HG03064 (cell line): ENCODE data around the gene CEP164.

ENCODE experiments used
- ATAC-seq: cut with Tn5 transposase; IDR thresholded peaks from one replicate; pipeline ENCODE4 v1.9.1; 2021; ENCODE audit warnings: low read depth; ENCODE audit not compliant: unreplicated experiment

Gene CEP164

DNA sequence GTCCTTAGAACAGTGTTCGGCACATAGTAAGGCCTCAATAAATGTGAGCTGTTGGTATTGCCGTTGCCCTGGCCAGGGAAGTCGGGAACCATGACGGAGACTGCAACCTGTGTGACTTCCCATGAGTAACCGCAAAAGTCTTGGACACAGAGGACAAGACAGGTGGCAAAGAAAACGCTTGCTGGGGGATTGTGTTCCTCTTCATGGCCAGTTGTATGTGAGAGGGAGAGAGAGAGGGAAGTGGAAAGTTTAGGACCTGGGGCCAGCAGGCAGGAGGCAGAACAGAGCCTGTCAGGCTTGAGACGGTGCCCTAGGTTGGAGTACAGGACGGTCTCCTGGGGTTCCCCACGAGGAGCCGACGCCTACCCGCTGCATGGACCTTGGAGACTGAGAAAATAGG is 90.2 kb downstream of the CEP164 start:
- no peak for ATAC-seq

DNA sequence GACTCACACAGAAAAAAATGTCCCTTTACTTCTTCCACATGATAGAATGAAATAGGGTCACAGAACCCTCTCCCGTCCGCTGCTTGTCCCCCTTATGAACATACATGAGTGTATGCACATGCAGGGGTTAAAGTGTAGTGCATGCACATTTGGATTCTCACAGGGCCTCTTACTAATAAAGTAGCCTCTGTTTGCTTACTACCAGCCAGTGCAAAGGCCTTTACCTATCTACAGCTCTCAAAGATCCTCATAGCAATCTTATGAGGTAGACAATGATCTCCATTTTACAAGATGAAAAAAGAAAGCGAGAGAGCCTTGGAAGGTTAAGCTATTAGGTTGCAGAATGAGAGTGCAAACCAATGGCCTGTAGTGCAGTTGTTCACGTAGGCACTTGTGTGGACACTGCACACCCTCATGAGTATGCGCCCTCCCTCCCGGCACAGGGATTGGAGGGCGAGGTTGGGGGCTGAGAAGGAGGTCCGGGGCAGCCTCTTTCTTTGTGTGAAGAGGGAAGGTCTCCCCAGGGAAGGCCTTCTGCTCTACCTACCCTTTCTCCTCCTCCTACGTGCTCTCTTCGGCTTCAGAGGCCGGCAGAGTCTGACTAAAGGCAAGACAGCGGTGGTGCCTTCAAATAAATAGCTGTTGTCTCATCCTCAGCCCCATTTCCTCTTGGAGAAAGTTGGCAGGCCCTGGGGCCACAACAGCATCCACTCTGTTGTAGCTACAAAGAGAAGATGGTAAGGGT is 91.3 kb downstream of the CEP164 start:
- ATAC-seq = no peak

DNA sequence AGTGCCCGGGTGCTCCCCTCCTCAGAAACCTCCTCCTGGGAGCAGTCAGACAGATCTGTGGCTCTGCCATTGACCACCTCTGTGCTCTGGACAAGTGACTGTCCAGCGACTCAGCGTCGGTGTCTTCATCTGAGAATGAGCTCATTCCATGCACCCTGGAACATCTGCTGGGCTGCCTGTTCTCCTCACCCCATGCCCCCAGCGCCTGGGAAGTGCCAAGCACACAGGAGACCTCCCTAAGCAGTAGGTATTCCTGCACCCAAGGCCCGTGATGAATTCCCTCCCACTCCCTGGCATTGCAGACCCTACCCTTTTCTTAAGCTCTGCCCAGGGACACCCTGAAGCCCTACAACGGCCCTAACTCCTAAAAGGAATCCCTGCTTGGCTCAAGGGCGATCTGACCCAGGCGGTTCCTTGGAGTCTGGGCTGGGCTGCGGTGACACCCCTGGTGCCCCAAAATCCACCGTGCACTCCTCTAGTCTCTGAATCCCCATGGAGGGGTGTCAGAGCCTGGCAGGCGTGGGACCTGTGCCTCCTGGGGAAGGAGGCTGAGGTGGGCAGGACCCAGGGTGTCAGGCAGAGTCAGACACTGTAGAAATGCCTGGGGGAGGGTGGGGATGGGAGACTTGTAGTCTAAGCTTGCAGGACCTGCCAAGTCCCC is 92.0 kb downstream of the CEP164 start:
- ATAC-seq = no peak

DNA sequence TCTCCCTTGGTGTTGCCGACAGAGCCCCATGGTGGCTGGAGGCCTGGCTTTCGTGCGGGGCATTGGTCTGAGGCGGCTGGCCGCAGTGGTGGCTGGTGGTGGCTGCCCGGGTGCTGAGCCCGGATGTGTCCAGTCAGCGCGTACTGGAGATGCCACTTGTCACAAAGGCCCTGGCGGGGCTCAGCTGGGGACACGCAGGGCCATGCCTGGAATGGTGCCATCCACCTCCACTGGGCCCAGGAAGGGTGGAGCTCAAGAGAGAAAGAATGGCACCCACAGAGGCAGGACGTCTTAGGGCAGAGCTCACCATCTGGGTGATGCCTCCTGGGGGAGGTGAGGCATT is 92.5 kb downstream of the CEP164 start:
- ATAC-seq = no peak

DNA sequence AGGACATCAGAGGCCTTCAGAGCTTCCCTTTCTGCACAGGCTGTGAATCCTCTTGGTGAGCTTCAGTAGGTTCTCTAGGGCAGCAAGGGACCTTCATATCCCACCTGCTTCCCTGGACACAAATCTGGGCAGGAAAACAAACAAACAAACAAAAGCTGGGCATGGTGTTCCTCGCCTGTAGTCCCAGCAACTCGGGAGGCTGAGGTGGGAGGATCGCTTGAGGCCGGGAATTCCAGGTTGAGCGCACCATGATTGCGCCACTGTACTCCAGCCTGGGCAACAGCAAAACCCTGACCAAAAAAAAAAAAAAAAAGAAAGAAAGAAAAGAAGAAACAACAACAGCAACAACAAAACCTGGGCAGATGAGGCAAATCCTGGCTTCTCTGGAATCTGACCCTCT is 92.9 kb downstream of the CEP164 start:
- ATAC-seq = no peak

DNA sequence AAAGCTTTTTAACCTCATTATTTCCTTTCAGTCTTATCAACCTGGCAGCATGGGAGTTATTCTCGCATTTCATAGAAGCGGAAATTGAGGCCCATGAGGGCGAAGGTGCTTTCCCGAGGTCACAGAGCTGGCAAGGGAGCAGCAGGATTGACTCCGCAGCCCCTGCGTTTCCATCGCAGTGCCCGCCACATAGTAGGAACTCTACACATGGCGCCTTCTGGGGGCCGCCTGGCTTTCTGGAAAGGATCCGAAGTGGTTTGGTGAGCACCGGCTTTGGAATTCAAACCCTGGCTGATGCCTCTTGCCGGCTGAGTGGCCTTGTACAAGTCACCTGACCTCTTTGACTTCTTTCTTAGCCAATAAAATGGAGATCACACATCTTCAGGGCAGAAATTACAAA is 93.4 kb downstream of the CEP164 start:
- no peak for ATAC-seq

DNA sequence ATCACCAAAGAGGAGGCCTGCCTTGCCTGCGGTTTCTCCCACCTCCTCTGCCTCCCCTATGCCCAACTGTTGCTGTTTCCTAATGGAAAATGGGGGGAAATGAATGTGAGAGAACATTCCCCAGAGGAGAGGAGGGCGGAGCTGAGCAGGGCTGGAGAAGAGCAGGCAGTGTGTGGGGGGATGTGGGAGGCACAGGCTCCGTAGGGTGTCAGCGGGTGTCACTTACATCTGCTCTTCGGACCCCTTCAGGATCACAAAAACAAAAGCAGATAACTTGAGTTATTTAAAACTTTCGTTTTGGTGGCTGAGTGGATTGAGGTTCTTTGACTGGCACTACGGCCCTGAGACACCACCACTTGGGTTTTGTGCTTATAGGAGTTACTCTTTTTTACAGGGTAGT is 93.8 kb downstream of the CEP164 start:
- no peak for ATAC-seq

DNA sequence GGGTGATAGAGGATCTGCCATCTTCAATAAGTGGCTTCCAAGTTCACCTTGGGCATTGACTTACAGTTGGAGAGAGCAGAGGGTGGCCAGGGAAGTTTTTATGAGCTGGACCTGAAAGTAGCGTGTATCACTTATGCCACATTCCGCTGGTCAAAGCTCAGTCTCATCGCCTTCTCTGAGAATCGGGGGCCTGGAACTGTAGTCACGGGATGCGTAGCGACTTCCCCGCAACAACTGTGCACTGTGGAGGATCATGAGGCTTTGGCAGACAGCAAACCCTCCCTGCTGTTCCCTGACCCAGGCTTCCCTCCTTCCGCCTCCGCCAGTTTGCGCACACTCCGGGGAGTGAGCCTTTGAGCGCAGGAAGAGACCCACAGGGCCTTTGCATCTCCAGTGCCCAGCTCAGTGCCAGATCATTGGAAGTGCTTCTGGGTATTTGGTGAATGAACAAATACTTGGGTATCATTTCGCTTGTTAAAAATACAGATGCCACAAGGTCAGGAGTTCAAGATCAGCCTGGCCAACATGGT is 95.5 kb downstream of the CEP164 start:
- no peak for ATAC-seq

DNA sequence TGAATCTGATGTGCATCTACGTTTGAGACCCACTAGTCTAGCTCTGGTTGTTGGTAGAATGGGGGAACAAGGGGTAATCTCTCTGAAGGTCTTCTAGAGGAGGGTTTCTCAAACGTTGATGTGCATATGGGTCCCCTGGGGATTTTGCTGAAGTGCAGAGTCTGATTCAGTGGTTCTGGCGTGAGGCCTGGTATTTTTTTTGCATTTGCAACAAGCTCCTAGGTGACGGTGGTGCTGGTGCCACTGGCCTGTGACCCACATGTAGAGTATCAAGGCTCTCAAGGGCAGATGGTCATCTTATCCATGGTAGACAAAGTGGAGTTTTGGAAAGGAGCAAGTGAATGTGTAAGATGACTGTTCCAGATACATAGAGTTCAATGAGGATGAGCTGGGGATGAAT is 97.1 kb downstream of the CEP164 start:
- ATAC-seq = no peak

DNA sequence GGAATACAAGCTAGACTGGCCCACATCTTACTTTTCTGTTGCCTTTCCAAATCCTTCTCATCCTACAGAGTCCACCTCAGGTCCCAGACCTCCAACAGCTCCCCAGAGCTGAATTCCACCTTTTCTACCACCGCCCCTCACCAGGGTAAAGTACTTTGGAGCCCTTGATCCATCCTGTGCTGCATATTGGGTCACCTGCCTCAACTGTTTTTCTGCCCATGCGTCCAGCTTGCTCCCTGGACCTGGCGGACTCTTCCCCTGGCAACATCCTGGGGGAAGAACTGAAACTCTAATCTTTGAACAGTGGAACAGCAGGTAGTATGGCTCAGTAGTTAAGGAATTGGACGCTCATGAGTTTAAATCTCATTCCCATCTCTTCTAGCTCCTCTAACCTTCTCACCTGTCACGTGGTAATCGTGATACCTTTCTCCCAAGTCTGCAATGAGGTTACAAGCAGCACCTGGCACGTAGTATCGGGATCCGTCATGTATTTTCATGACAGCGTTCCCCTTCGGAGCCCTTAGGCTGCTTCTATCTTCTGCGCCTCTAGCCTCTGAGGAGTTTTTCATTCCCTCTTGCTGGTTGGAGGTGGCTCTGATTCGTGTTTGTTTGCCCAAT is 98.1 kb downstream of the CEP164 start:
- ATAC-seq = no peak

DNA sequence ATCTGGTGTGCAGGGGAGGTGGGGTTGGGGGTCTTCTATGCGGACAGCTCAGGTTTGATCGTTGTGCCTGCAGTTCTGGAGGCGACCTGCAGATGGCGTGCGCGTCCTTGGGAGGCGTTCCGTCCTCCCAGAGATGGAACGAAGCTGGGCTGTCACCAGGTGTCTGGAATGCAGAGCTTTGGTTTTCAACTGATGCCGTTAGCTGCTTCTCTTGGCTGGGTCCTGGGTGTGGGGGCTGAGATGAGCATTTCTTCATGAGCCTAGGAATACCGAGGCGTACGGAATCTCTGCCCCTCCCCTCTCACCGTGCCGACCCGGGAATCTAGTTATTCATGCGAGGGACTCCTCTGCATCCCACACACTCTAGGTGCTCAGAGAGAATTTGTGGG is 98.6 kb downstream of the CEP164 start:
- no peak for ATAC-seq

DNA sequence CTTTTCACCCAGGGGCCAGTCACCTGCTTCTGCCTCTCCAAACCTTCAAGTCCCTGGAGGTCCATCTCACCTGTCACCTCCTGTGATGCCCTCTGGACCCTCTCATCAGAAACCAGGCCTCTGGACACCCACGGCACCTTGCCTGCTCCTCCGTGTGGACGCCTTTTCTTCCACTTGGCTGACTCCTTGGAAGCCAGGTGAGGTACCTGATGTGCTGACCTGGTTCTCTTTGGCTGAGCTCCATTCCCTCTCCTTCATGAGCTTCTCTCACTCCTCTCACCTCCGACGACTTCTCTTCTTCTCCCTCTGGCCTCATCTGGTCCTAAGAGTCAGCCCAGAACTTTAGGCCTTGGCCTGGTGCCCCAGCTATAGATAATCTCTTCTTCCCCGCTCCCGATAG is 99.3 kb downstream of the CEP164 start:
- no peak for ATAC-seq

DNA sequence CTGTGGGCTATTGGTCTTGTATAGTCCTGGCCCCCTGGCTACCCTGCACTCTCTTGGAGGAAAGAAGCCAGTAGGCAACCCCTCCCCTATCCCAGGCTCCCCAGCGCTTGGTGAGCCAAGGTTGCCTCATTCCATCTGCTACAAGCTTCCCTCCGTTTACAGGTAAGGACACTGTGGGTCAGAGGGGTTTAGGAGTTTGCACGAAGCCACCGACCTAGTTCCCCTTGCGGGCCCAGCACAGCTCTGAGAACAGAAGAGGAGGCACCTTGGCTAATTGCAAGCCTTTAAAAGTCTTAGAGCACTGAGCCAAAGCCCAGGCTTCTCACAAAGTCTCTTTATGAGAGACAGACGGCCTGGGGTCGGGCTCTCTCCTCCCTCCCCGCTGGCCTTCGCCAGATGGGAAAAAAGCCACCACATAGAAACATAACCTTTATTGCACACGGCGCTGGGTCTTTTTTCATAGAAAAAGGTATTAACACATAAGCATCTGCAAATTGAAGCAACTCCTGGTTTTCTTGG is 99.8 kb downstream of the CEP164 start:
- ATAC-seq = no peak

DNA sequence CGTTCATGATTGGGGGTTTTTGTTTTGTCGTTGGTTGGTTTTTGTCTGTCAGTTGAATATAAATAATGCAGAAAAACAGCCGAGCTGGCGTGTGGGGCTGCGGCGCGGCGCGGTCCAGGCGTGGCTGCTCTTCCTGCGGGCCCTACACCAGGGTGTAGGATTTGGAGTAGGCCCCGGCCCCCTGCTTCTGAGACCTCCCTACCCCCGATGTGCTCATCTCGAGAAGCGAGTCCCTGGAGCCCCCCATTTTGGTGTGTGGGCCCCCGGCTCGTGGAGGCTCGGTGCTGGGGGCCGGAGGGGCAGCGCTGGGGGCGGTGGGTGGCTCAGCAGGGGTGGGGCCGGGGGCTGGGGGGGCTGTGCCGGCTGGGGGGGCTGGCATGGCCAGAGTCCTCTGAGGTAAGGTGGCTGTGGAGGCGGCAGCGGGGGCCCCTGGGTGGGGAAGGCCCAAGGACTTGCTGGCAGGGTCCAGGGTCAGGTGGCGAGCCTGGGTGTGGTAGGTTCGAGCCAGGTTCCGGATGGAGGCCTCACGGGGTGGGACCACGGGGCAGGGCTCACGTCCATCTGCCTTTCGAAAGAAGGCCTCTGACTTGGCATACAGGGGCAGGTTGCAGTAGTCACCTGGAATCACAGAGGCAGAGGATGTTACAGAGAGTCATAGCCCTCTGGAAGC is 100.7 kb downstream of the CEP164 start:
- ATAC-seq = no peak

DNA sequence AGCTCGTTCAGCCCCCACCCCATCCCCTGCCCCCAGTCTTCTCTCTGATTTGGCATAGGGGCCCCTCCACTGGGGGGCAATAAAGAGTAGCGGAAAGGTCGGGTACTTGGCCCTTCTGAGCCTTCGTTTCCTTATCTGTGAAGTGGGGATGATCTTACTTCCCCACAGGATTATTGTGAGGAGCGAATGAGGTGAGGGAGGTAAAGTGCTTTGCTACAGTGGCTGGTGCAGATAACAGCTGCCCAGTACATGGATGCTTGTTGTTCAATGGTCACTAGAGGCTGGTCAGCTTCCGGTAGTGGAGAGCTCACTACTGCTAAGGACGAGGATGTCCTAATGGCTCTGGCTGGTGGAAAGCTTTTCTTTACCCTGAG is 101.2 kb downstream of the CEP164 start:
- no peak for ATAC-seq

DNA sequence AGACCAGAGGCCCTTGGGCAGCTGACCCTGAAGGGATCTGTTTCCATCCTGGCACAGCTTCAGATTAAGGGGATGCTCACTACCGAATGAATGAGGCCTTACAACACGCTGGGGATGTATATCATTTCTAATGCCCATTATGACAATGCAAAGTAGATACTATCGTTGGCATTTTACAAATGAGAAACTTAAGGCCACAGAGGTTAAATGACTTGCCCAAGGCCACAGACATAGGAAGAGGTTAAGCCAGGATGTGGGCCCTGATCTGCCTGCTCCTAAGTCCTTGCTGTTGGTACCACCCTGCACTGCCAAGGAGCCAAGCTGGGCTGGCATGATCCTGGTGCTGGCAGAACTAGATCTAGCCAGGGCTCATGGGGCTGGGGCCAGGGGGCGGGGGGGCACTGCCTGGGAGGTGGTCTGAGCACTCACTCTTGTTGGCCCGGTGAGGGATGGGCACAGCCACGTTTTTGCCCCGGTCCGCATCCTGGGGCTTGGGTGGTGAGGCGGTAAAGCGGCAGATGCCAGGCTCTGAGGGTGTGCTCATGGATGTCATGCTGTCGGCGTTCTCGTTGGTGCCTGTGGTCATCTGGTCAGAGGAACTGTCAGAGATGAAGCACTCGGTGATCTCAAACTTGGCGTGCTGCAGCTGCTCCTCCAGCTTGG is 102.8 kb downstream of the CEP164 start:
- no peak for ATAC-seq

DNA sequence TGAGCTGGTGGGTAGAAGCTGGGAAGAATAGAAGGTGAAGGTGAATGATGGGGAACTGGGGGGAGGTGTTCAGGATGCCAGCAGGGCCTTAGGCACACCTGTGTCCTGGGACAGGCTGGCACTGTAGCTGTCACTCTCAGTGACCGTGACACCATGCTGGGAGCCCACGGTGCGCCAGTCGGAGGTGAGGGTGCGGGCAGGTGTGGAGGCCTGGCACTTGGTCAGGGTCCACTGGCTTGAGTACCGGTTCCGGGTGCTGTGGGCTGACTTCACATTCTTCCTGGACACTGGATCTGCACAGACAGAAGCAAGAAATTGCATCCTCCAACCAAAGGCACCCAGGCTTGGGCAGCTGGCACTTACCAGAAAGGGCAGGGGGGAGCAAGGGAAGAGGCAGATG is 103.8 kb downstream of the CEP164 start:
- ATAC-seq = no peak

DNA sequence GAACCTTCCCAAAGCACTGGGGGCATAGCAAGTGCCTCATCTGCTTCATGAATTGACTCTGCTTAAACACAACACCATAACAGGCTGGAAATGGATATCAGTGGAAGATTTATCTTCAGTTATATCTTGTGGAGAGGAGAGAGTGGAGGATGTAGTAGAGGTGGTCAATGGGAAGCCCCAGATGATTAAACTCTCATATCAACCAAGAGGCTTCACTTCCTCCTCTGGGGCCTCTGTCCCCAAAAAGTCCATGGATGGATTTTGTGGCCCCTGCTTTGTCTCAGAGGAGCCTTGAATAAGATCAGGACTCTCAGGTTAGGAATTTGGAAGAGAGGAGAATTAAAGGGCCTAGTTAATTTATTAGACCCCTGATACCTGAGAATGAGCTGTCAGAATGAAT is 106.1 kb downstream of the CEP164 start:
- ATAC-seq = no peak

DNA sequence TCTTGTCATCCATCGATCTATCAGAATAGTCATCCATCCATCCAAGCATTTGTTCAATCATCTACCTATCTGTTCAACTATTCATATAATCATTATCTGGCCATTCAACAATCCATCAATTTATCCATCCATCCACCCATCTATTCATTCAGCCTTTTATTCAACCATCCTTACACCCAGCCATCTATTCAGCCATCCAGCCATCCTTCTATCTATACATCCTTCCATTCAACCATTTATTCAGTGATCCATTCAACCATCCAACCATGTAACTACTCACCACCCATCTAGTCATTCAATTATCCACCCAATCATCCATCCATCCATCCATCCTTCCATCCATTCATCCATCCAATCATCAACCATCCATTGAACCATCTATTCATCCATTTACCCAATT is 106.8 kb downstream of the CEP164 start:
- ATAC-seq = no peak

DNA sequence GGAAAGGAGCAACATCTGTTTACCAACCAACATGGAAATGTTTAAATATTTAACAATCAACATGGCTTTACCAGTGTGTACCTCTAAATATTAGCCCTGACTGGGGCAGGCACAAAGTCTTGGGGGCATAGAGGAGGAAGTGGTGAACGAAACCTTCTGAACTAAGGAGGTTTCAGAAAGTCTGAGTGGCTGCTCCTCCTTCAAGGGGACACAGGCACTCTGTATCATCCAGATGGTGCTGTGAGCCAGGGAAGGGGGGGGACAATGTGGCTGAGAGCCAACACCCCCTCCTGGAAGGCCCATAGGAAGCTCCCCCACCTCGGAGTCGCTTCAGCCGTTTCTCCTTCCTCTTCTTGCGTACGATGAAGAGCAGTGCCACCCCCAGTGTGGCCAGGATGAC is 107.7 kb downstream of the CEP164 start:
- no peak for ATAC-seq
